Stomach smooth muscle (tissue), 2 donors: ENCODE measurements around the gene TP53I13.
"Not testable (repeated sequence)": the region's sequence is repeated elsewhere in the genome, so short reads cannot be mapped to it uniquely, and the experiment has no call there.

Experiments used
- H3K27ac ChIP-seq: one replicate; pipeline ENCODE4 v1.7.0; 2013; ENCODE audit warnings: mild to moderate bottlenecking, low read length, inconsistent platforms
- H3K27me3 ChIP-seq, 2 donors: one replicate each; pipeline ENCODE4 v1.7.0; 2013; ENCODE audit warnings: low read length in 2 of 2; ENCODE audit not compliant: insufficient read depth in 2 of 2, control insufficient read depth in 1 of 2
- H3K36me3 ChIP-seq, 2 donors: one replicate each; pipeline ENCODE4 v1.7.0; 2013; ENCODE audit warnings: low read length in 2 of 2; ENCODE audit not compliant: control insufficient read depth in 2 of 2, insufficient read depth in 2 of 2
- H3K4me1 ChIP-seq: one replicate; pipeline ENCODE4 v1.7.0; 2013; ENCODE audit warnings: low read length; ENCODE audit not compliant: control insufficient read depth, insufficient read depth
- H3K4me3 ChIP-seq, 2 donors: one replicate each; pipeline ENCODE4 v1.7.0; 2013; ENCODE audit warnings: low read length in 2 of 2
- H3K9ac ChIP-seq, 2 donors: one replicate each; pipeline ENCODE4 v1.7.0; 2013; ENCODE audit warnings: low read length in 2 of 2, mild to moderate bottlenecking in 1 of 2
- H3K9me3 ChIP-seq, 2 donors: one replicate each; pipeline ENCODE4 v1.7.0; 2013; ENCODE audit warnings: low read length in 2 of 2; ENCODE audit not compliant: control insufficient read depth in 2 of 2
- donor health status: healthy.
- donor health status: Pancreatic carcinoma.

TP53I13 gene

DNA sequence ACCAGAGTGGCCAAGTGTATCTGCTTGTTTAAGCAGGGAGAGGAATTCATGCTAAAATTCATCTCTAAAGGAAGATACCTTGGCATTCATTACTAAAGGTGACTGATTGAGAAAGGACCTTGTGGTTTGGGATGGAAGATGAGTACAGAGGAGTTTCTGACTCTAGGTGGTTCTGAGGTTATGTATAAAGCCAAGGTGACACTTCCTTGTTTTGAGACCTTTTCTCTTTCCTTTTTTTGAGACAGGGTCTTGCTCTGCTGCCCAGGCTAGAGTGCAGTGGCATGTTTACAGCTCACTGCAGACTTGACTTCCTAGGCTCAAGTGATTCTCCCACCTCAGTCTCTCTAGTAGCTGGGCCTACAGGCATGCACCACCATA is 10.8 kb upstream of the TP53I13 start:
- Histone ChIP-seq H3K27ac (no peak overlapping the region), H3K4me3 (no peak overlapping the region), H3K9ac (no peak overlapping the region), H3K27me3 (no peaks in the 10 kb centered on the region), H3K4me1 (peaks cover 9% of the 10 kb centered on the region), H3K36me3 (peaks cover 0 to 11% of the 10 kb centered on the region in 2 donors), H3K9me3 (no peaks in the 10 kb centered on the region)

DNA sequence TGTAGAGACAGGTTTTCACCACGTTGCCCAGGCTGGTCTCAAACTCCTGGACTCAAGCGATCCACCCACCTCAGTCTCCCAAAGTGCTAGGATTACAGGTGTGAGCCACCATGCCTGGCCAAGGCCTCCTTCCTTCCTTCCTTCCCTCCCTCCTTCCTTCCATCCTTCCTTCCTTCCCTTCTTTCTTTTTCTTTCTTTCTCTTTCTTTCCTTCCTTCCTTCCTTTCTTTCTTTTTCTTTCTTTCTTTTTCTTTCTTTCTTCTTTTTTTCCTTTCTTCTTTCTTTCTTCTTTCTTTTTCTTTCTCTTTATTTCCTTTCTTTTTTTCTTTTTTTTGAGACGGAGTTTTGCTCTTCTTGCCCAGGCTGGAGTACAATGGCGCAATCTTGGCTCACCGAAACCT is 10.4 kb upstream of the TP53I13 start:
- H3K27ac ChIP-seq, H3K4me1 ChIP-seq, H3K9ac ChIP-seq, H3K4me3 ChIP-seq, H3K9me3 ChIP-seq, H3K27me3 ChIP-seq: not testable (repeated sequence)
- H3K36me3 ChIP-seq, result peaks cover 0 to 11% of the 10 kb centered on the region in 2 donors

DNA sequence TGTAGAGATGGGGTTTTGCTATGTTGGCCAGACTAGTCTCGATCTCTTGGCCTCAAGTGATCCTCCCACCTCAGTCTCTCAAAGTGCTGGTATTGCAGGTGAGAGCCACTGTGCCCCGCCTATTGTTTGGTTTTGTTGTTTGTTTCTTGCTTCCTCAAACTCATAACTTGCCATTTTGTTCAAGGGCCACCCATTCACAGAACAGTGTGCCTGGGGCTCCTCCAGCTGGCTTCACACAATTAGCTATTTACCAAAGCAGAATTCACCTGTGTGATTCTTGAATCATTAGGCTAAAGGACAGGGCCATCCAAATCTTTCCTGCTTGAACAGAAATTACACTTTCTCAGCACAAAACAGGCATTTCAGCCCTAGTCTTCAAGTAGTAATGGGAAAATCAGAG is 8.9 kb upstream of the TP53I13 start:
- Histone ChIP-seq H3K4me1 (peaks cover 10% of the 10 kb centered on the region), H3K36me3 (peaks cover 0 to 11% of the 10 kb centered on the region in 2 donors), H3K9me3 (no peaks in the 10 kb centered on the region), H3K9ac (no peak overlapping the region), H3K4me3 (no peak overlapping the region), H3K27ac (no peak overlapping the region), H3K27me3 (no peaks in the 10 kb centered on the region)

DNA sequence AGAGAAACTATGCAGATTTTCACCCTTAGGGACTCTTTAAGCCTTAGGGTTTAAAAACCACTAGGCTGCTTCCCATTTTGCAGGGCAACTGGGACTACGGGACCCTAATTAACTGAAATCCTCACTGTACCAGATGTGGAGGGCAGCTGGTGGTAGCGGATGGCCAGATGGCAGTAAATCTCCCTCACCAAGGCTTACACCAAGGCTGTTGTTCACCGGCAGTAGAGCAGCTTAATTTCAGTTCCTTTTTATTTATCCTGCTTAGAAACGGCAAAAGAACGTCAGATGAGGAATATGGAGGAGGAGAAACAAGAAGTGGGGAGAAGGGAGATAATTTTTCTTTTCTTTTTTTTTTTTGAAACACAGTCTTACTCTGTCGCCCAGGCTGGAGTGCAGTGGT is 8.2 kb upstream of the TP53I13 start:
- Histone ChIP-seq H3K27me3 (no peaks in the 10 kb centered on the region), H3K4me3 (no peak overlapping the region), H3K9ac (no peak overlapping the region), H3K27ac (no peak overlapping the region), H3K4me1 (peaks cover 11% of the 10 kb centered on the region), H3K9me3 (no peaks in the 10 kb centered on the region), H3K36me3 (peaks cover 0 to 11% of the 10 kb centered on the region in 2 donors)

DNA sequence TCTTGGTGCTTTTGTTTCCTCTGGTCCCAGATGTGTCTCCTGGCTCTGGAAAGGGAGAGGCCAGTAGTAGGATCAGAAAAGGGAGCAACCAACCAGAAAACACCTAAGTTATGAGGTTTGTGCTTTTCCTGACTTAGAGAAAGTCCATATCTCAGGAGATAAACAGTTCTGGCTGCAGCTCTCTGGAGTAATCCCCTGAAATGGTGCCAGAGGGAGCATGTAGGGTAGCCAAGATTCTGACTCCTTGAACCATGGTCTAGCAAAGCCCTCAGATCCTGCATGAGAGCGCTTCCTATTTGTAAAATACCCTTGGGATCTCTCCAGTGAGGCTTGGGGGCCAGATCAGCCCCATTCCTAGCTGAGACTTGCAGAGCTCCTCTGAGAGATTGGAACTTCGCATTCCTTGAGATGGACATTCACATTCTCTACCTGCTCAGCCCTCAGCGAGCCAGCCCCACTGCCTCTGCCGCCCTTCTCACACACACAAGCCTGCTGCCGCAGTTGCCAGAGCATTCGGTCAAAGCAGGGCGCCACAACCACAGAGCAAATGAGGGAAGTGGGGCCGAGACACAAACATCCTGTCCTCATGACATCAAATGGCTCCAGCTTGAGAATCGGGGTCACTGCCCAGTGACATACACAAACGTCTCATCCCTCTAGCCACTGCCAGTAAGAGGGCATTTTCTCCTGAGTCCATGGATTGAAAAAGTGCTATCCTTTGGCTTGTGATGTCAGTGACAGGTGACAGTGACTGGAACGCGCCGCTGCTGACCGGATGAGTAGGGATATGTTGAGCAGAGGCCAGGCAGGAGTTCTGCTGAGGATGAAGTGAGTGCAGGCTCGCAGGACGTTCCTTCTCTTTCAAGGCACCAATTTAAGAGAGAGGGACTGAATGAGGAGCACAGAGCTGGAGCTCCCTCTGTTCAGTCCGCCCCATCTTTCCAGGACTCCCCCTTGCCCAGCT is 6.7 kb upstream of the TP53I13 start:
- no peaks in the 10 kb centered on the region for H3K27me3 ChIP-seq
- no peaks in the 10 kb centered on the region for H3K9me3 ChIP-seq
- H3K9ac ChIP-seq, result no peak overlapping the region
- H3K36me3 ChIP-seq, result peaks cover 0 to 11% of the 10 kb centered on the region in 2 donors
- no peak overlapping the region for H3K27ac ChIP-seq
- H3K4me1 ChIP-seq, result peaks cover 15% of the 10 kb centered on the region
- no peak overlapping the region for H3K4me3 ChIP-seq

DNA sequence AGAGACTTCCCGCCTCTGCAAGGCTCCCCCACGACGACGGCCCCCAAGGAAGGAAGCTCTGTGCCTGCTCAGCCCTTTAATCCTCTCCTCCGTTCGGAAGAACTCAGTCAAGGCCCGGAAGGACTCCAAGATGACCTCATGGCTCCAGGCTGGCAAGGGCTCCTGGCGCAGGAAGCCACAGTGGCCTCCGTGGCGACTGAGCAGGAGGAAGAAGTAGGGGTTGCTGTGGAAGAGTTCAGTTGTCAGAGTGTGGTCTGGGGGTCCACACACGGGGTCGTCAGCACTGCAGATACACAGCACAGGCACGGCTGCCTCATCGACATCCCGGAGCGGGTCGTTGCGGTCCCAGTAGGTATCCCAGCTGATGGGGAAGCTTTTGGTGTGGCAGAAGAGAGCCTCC is 5.9 kb upstream of the TP53I13 start:
- no peak overlapping the region for H3K4me3 ChIP-seq
- H3K9me3 ChIP-seq, result no peaks in the 10 kb centered on the region
- peaks cover 0 to 11% of the 10 kb centered on the region in 2 donors for H3K36me3 ChIP-seq
- no peaks in the 10 kb centered on the region for H3K27me3 ChIP-seq
- no peak overlapping the region for H3K9ac ChIP-seq
- H3K27ac ChIP-seq, result no peak overlapping the region
- H3K4me1 ChIP-seq, result peaks cover 18% of the 10 kb centered on the region

DNA sequence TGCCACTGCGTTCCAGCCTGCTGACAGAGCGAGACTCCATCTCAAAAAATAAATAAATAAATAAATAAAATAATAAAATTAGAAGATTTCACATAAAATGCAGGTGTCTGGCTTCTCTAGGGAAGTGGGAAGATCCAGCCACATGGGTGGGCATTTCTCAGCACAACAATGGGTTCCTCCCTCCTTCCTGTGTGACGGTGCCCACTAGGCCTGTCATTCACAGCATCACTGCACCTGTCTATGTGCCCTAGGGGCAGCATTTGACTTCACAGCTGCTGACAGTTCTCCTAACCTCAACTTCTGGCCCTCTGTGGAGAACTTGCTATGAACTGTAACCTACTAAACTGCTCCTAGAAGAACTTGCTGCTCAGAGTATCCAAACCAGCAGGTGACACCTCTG is 4.7 kb upstream of the TP53I13 start:
- H3K4me3 ChIP-seq, result no peak overlapping the region
- H3K9ac ChIP-seq, result no peak overlapping the region
- H3K4me1 ChIP-seq, result peaks cover 24% of the 10 kb centered on the region
- H3K27me3 ChIP-seq, result no peaks in the 10 kb centered on the region
- H3K36me3 ChIP-seq, result peaks cover 0 to 11% of the 10 kb centered on the region in 2 donors
- H3K9me3 ChIP-seq, result no peaks in the 10 kb centered on the region
- H3K27ac ChIP-seq, result no peak overlapping the region

DNA sequence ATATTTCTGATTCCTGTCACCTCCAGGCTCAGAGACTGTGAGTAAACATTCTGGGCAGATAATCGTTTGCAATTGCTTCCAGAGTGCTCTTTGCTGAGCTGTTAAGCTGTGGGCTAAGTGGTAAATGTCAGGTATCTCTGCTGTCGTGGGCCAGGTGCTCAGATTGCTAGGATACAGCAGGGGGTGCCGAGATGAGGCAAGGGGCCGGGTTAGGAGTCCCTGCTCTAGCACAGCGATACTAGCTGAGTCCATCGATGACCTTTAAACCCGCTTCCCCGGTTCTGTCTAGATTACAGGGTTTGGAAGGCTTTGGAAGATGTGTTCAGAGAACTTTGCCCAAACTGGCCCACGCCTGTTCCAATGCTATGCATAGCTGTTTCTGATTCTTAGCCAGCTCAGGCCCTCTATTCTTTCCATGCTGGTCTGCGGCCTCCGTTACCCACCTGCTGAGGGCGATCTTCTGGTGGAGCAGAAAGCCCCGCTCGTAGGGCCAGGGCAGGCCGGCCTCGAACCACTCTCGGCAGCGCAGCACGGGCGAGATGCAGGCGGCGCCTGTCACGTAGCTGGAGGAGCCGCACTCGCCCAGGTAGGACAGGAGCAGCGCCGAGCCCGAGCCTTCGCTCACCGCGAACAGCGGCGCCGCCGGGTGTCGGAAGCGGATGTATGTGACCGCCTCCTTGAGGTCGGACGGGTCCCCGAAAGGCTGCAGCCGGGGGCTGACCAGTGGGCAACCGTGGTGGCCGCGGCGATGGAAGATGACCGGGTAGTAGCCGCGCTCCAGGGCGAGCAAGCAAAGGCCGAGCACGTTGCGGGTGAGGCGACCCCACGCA is 2.6 kb upstream of the TP53I13 start:
- Histone ChIP-seq H3K27ac (no peak overlapping the region), H3K9ac (peak overlapping the region in 1 of 2 donors; percentile 36), H3K27me3 (no peaks in the 10 kb centered on the region), H3K4me1 (peaks cover 36% of the 10 kb centered on the region), H3K9me3 (no peaks in the 10 kb centered on the region), H3K4me3 (peak overlapping the region; percentile 24 to 87), H3K36me3 (peaks cover 0 to 9% of the 10 kb centered on the region in 2 donors)

DNA sequence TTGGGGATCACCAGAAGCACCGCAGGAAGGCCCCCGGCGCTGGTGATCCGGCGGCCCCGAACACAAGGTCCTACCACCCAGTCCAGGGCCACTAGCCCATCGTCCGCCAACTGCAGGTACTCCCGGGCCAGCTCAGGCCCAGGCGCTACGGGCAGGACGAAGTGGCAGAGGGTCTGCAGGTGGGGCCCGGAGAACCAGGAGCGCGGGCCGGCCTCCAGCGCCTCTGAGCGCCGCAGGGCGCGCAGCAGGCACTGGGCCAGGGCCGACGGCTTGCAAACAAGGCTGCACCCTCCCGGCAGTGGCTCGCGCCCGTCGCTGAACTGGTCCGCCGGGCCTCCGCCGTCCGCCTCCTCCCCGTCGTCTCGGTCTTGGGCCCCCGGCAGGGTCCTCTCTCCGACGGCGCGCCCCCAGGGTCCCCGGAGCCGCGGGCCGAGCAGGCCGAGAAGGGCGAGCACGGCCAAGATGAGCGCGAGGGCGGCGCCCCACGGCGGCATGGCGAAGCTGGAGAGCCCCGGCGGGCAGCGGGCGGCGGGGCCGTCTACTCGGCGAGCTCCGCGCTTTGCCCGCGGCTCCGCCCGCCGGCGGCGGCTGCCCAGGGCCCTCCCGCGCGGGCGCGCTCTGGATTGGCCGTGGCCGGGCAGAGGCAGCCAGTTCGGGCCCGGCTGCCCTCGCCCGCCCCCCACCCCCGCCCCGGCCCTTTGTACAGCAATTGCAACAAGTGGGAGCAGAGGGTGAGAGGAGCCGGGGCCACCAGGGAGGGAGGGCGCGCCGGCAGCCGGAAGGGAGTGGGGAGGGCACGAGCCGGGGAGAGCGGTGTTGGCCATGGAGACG is 1.8 kb upstream of the TP53I13 start, which contains the start of gene ABHD15:
Gene ABHD15 (minus strand): TSS at position 565 of the 831 bp plus-strand sequence. CDS start 71 bp downstream, at position 494.
- Histone ChIP-seq H3K36me3 (peaks cover 0 to 7% of the 10 kb centered on the region in 2 donors), H3K9ac (peak within 1 kb of the TSS; percentile 51 to 64), H3K9me3 (no peaks in the 10 kb centered on the region), H3K27ac (peak within 1 kb of the TSS; percentile 60), H3K27me3 (no peaks in the 10 kb centered on the region), H3K4me3 (peak within 1 kb of the TSS; percentile 57 to 87), H3K4me1 (peaks cover 36% of the 10 kb centered on the region)

DNA sequence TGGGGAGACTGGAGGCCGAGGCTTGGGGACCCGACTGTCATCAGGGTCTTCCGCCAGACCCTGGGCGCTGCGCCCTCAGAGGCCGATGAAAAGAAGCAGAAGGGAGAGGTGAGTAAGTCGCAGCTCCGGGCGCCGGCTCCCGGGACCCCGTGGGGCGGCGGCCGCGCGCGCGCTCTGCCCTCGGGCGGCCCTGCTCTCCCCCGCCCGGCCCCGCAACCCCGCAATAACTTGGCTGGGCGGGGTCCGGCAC is 1.3 kb upstream of the TP53I13 start:
- H3K4me1 ChIP-seq, result peaks cover 35% of the 10 kb centered on the region

More for the DNA sequence above, 1.3 kb upstream of the TP53I13 start:
- Histone ChIP-seq H3K9ac (no peak overlapping the region), H3K9me3 (no peaks in the 10 kb centered on the region), H3K36me3 (peaks cover 0 to 6% of the 10 kb centered on the region in 2 donors), H3K27me3 (no peaks in the 10 kb centered on the region), H3K4me3 (peak overlapping the region; percentile 57 to 87), H3K27ac (peak overlapping the region; percentile 60)
